ENCODE results near the gene PIK3R3.

- TF ChIP-seq, protein P1, sequence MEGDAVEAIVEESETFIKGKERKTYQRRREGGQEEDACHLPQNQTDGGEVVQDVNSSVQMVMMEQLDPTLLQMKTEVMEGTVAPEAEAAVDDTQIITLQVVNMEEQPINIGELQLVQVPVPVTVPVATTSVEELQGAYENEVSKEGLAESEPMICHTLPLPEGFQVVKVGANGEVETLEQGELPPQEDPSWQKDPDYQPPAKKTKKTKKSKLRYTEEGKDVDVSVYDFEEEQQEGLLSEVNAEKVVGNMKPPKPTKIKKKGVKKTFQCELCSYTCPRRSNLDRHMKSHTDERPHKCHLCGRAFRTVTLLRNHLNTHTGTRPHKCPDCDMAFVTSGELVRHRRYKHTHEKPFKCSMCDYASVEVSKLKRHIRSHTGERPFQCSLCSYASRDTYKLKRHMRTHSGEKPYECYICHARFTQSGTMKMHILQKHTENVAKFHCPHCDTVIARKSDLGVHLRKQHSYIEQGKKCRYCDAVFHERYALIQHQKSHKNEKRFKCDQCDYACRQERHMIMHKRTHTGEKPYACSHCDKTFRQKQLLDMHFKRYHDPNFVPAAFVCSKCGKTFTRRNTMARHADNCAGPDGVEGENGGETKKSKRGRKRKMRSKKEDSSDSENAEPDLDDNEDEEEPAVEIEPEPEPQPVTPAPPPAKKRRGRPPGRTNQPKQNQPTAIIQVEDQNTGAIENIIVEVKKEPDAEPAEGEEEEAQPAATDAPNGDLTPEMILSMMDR (IDR thresholded peaks at IDR 0.05) = no peak
- TF ChIP-seq POLR2A (IDR thresholded peaks at IDR 0.05) = no peak
Observed at GRCh38 chr1:46153228-46153627, 20.8 kb upstream of the PIK3R3 start.
